ENCODE data around the gene SRP54.
"Not testable (repeated sequence)": the region's sequence is repeated elsewhere in the genome, so short reads cannot be mapped to it uniquely, and the experiment has no call there.

The SRP54 gene

DNA sequence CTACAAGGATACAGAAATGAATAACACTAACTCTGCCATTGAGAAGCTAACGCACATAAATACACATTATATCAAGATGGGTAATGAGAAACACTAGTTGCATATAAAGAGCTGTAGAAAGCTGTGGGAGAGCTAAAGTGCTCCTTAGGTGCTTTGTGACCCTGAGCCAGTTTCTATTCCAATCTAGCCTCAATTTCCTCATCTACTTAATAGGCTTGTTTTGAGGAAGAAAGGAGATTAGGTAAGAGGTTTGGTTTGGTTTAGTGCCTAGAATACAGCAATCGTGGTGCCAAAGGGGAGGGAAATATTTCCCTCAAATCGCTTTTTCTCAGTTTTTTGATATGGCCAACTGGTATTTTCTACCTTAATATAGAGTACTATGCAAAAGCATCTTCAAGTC lies 994 bp downstream of the SRP54 start:
- DNase-seq (ENCODE audit: low spot score), result no peak

DNA sequence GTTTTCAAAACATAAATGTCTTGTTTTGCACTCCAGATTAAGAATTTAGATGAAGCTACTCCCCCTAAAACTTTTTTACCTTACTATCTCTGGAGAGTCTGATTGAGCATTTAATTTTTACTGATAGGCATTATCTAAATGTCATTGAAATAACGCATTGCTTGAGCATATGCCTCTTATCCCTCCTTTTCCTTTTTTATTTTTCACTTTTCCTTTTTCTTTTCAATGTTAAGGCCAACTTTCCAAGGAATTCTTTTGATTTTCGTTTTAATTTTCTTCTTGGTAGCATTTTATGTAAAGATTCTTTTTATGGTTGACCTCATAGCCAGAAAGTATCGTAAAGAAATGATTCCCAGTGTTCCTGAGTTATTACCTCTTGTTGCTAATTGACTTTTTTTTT lies 2.9 kb downstream of the SRP54 start:
- no peak for DNase-seq (ENCODE audit: low spot score)

DNA sequence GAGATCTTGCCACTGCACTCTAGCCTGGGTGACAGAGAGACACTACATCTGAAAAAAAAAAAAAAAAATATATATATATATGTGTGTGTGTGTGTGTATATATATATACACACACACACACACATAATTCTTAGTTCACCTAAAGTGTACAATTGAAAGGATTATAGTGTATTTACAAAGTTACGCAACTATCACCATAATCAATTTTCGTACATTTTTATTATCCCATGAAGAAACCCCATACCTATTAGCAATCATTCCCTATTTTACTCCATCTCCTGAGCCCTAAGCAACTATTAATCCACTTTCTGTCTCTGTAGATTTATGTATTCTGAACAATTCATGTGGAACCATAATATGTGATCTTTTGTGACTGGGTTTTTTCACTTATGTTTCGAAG lies 4.4 kb downstream of the SRP54 start:
- no peak for DNase-seq (ENCODE audit: low spot score)

DNA sequence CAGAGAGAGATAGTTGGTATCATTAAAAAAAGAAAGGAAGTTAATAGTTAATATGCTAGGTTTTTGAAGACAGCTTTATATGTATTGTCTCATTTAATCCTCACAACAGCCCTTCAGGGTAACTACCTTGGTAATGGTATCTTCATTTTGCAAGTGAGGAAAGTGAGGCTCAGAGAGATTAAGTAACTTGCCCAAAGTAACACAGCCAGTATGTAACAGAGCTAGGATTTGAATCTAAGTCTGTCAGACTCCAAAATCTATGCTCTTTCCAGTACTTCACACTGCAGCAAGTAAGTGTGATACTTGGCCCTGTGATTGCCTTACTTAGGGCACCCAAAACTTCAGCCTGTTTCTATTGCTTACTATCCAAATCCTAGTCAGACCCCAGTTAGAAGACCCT lies 7.0 kb downstream of the SRP54 start:
- DNase-seq (ENCODE audit: low spot score), result no peak

DNA sequence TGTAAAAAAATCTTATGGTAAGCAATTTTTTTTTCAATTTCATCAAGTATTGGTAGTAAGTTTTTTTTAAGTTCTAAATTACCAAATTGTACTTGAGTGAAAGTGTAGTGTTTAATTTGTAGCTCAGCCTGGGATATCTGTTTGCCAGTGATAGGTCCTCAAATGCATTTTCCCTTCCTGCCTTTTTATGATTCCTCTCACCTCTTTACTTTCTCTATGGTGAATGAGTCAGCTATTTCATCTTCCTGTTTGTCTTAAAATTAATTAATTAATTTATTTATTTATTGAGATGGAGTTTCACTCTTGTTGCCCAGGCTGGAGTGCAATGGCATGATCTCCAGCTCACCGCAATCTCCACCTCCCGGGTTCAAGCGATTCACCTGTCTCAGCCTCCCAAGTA lies 10.6 kb downstream of the SRP54 start:
- no peak for DNase-seq (ENCODE audit: low spot score)

DNA sequence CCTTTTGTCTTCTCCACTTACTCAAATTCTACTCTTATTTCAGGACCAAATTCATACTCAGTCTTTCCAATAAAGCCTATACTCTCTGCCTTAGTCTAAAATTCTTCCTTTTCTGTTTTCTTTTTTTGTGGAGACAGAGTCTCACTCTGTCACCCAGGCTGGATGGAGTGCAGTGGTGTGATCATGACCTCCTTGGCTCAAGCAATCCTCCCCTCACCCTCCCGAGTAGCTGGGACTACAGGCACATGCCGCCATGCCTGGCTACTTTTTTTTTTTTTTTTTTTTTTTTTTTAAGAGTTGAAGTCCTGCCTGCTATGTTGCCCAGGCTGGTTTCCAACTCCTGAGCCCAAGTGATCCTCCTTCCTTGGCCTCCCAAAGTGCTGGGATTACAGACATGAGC lies 11.9 kb downstream of the SRP54 start:
- DNase-seq (ENCODE audit: low spot score), result no peak

DNA sequence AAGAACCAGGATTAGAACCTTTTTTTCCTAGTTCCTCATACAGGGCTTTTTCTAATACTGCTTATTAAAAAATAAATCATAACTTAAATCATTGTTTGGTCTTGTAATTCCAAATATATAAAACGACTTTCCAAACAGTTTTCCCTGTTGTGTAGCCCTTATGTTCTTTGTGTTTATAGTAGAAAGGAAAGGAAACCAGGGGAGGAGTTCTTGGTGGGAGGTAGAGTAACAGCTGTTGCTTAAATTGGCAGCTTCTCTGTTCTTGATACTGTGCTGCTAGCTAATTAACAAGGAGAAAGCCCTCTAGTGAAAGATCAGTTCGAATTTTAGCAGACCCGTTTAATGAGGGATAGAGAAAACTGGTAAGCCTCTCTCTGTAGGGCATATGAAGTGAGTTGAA lies 15.0 kb downstream of the SRP54 start:
- DNase-seq (ENCODE audit: low spot score), result no peak

DNA sequence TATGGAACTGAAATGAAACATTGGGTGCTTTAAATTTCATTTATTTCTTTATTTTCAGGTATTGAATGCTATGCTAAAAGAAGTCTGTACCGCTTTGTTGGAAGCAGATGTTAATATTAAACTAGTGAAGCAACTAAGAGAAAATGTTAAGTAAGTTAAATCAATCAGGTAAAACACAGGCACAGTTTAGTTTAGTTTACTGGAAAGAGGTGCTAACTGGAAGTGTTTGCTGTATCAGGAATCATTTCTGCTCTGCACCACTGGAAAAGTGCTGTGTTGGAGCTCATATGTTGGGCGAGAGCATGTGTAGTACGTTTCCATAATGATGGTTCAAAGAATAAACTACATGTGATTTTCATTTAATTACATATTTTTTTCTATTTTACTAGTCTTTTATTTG lies 16.7 kb downstream of the SRP54 start:
- no peak for DNase-seq (ENCODE audit: low spot score)

DNA sequence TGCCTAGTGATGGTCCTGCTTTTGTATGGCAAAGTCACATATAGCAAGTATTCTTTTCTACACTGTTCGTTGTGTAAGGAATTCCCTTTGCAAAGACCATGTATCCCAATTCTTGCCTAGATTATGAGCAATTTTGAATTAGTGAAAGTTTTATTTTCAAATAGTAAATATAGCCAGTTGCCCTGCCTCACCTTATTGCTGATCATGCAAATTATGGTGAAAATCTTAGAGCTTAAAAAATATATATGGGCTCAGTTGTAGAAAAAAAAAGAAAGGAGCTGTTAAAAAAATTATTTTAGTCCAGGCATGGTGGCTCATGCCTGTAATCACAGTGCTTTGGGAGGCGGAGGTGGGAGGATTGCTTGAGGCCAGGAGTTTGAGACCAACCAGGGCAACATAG lies 18.8 kb downstream of the SRP54 start:
- no peak for DNase-seq (ENCODE audit: low spot score)

DNA sequence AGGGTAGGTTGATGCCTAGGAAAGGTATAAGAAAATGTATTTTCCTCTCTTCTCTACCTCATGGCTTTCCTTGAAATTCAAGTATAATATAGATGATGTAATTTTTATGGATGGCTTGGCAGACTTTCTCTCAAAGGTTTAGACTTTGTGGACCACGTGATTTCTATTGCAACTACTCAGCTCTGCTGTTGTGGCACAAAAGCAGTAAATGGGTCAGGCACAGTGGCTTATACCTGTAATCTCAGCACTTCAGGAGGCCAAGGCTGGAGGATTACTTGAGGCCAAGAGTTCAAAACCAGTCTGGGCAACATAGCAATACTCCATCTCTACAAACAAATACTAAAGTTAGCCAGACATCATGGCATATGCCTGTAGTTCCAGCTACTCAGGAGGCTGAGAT lies 22.0 kb downstream of the SRP54 start:
- no peak for DNase-seq (ENCODE audit: low spot score)

DNA sequence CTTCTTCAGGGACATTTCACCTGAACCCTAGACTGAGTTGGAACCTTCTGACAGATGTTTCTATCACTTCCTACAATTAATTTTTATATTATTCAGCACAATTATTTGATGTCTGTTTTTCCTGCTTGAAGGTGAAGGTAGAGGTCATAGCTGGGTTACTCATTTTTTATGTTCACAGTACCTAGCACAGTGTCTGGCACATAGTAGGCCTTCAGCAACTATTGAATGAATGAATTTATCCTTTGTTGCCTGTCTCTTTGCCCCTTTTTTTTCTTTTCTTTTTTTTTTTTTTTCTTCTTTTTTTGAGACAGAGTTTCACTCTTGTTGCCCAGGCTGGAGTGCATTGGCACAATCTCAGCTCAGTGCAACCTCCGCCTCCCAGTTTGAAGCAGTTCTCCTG lies 33.8 kb downstream of the SRP54 start:
- no peak for DNase-seq (ENCODE audit: low spot score)

DNA sequence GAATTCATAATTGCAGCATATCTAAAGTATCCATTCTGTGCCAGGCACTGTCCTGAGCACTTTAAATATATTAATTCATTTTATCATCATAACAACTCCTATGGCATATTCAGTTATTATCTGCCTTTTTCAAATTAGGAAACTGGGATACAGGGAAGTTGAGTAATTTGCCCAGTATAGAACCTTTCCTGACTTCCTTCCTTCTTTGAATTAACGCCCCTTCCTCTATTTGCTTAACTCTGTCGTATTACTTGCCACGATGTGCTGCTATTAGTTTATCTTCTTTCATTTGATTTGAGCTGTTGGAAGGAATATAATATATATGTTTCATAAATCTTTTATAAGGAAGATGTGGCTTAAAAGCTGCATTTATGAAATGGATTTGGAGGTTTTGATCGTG lies 37.9 kb downstream of the SRP54 start:
- no peak for DNase-seq (ENCODE audit: low spot score)

DNA sequence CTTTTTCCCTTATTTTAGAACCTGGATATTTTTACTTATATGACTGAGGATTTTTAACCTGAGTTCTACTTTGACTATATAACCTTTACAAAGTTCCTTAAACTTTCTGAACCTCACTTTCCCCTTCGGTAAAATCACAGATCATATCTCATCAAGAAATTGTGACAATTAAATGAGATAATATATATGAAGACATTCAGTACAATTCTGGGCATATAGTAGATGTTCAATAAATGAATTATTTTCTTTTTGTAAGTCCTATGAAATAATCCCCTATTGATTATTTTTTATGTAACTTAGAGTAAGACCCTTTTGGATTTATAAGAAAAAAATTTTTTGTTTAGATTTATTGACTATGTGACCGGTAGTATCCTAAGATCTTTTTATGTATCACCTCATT lies 45.6 kb downstream of the SRP54 start:
- no peak for DNase-seq (ENCODE audit: low spot score)

DNA sequence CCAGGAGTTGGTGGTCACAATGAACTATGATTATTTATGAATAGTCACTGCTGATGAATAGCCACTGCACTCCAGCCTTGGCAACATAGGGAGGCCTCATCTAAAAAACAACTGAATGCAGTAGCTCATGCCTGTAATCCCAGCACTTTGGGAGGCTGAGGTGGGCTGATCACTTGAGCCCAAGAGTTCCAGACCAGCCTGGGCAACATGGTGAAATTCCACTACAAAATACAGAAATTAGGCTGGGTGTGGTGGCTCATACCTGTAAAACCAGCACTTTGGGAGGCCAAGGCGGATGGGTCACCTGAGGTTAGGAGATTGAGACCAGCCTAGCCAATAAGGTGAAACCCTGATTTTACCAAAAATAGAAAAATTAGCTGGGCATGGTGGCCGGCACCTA lies 49.8 kb downstream of the SRP54 start:
- DNase-seq (ENCODE audit: low spot score), result no peak

DNA sequence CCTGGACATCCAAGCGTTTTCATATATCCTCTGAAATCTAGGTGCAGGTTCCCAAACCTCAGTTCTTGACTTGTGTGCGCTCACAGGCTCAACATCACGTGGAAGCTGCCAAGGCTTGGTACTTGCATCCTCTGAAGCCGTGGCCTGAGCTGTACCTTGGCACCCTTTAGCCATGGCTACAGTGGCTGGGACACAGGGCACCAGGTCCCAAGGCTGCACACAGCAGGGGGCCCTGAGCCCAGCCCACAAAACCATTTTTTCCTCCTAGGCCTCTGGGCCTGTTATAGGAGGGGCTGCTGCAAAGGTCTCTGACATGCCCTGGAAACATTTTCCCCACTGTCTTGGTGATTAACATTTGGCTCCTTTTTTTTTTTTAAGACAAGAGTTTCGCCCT lies 51.6 kb downstream of the SRP54 start:
- no peak for DNase-seq (ENCODE audit: low spot score)

DNA sequence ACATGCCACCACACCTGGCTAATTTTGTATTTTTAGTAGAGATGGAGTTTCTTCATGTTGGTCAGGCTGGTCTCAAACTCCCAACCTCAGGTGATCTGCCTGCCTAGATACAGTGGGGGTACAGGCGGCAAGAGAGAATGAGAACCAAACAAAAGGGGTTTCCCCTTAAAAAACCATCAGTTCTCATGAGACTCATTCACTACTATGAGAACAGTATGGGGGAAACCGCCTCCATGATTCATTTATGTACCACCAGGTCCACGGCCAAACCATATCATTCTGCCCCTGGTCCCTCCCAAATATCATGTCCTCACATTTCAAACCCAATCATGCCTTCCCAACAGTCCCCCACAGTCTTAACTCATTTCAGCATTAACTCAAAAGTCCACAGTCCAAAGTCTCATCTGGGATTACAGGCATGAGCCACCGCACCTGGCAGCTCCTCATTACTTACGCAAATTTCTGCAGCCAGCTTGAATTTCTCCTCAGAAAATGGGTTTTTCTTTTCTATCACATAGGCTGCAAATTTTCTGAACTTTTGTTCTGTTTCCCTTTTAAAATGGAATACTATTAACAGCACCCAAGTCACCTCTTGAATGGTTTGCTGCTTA lies 52.3 kb downstream of the SRP54 start:
- DNase-seq (ENCODE audit: low spot score), result not testable (repeated sequence)

DNA sequence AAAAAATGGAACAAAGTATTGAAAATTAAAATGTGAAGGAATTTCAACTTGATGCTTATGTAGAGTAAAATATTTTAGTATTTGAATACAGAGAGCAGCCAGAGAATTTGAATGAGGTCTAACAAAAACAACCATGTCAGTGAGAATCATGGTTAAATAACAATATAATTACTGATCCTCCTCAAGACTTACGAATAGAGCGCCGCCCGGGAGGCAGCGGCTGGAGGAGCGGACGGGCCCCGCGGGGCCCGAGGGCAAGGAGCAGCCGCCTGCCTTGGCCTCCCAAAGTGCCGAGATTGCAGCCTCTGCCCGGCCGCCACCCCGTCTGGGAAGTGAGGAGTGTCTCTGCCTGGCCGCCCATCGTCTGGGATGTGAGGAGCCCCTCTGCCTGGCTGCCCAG lies 55.5 kb downstream of the SRP54 start:
- DNase-seq (ENCODE audit: low spot score), result not testable (repeated sequence)

DNA sequence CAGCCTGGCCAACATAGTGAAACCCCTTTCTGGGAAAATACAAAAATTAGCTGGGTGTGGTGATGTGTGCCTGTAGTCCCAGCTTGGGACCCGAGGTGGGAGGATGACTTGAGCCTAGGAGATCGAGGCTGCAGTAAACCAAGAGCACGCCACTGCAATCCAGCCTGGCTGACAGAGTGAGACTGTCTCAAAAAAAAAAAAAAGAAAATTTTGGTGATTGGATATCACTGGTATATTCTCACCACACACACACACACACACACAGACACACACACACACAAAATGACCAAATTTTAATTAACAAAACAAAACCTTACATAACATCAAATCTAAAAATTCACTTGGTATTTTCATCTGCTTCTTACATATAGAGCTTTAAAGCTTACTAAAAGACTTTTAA lies 59.8 kb downstream of the SRP54 start:
- no peak for DNase-seq (ENCODE audit: low spot score)

DNA sequence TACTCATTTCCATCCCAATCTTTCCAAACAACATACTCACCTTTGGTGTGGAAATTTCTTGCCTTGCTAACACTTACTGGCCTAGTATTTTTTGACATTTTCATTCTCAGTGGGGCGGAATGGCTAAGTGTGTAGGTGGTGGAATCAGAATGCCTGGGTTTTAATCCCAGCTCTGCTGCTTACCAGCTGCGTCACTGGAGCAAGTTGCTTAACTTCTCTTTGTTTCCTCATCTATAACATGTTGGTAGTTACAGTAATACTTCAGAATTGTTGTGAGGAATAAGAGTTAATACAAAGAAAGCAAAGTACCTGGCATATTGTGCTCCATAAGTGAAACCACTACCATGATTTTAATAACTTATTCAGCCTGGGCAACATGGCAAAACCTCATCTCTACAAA lies 60.3 kb downstream of the SRP54 start:
- DNase-seq (ENCODE audit: low spot score), result no peak

DNA sequence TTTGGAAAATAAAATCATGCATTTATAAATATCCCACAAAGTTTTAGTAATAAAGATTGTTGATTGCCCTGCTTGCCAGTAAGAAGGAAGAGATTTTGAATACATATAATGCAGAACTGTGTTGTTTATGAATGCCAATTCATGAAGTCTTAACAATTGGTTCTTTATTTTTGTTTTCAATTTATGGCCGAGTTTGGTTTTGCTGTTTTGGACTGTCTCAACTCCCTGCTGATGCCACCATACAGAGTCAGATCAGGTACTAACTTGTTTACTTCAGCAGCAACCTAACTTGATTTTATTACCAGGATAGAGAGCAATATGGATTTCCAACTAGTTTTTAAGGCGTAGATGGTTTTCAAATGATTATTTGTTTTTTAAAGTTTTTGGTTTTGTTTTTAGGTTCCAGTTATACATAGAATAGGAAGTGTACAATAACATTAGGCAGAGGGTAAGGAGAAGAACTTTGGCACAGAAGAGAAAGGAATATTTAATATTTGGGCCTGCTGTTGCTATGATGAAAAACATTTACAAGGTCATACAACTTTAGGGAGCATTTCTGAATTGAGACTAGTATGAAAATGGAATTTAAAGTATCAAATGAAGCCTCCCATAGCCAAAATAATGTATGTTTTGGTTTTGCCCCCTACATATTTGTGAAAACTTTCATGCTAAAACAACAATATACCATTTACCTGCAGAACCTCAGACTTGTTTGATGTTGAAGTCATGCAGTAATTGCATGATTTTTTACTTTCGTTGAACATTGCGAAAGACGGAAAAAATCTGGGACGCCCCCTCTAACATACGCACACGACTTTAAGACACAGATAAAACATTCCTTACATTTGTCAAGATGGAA lies 62.4 kb downstream of the SRP54 start:
- DNase-seq (ENCODE audit: low spot score), result no peak

DNA sequence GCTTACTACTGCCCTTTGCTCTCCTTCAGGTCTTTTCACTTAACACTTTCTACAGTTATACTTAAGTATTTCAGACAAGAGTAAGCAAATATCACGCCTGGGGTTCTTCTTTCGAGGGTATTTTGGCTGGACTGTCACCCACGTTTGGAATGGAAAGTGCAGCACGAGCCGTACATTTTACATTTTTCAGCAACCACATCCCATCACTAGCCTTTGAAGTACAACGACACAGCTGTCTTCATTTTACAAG lies 62.9 kb downstream of the SRP54 start:
- no peak for DNase-seq (ENCODE audit: low spot score)

DNA sequence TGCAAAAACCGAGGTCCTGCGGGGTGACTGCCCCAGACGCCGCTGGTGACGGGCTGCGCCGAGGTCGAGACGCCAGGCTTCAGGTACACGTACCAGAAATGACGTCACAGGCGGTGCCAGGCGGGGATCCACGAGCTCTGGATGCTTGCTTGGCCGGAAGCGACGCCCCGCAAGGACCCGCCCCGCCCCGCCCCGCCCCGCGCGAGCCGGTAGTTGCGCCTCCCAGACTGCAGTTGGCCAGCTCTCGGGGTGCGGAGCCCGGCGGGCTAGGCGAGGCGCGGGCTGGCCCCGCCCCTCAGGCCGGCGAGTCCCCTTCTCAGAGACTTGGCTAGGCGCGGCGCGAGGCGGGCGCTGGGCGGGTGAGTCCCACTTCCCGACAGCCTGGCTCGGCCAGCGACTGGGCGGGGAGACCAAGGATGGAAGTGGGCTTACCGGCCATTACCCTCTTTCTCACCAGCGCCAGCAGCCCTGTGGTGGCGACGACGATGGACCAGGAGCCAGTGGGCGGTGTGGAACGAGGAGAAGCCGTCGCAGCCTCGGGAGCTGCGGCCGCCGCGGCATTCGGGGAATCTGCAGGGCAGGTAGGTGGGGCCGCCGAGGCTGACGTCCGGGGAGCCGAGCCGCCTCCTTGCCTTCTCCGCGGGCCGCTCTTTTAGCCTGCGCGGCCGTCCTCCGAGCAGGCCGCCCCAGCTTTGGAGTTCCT lies 63.4 kb downstream of the SRP54 start, which contains the start of gene FAM177A1:
TSS of gene FAM177A1 (plus strand) at position 225 of the 703 bp plus-strand sequence. CDS start at position 417, 192 bp downstream.
- peak; percentile 99 for DNase-seq (ENCODE audit: low spot score)

DNA sequence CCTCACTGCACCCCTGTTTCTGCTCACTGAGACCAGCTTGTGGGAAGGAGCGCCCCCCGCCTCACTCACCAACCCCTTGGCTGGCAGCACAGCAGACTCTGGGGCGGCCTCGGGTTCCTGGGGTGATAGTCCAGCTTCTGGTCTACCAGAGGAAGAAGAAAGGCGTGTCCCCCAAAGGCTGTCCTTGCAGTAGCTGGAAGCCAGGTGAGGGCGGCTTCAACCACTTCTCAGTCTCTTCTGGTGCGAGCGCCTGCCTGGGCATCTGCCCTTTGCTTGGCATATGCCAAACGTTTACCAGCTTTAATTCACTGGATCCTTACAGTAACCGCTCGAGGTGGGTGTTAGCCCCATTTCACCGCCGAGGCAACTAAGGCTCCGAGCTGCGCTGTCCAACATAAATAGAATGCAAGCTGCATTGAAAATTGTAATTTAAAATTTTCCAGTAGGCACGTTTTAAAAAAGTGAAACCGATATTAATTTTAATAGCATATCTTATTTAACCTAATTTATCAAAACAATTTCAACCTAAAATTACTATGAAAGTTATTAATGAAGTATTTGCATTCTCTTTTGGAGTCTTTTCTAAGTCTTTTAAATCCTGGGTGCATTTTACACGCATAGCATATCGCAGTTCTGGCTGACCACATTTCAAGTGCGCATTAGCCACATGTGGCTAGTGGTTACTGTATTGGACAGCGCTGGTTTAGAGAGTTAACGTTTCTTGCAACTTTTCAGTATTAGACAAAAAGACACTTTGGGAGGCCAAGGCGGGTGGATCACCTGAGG lies 64.2 kb downstream of the SRP54 start:
- DNase-seq (ENCODE audit: low spot score), result peak; percentile 43
